ENCODE measurements around the gene CPHXL2.
A peak's percentile ranks its signal among the peaks of the same experiment; 100 is the strongest.

CPHXL2 gene

GRCh38 chr16:75620326-75621169, 56.3 kb downstream of the CPHXL2 start:
- WGBS (ENCODE audit: insufficient coverage): 84% methylated on average over 17 of the region's 20 CpGs
- Histone ChIP-seq H3K4me3 (ENCODE audit: control insufficient read depth in 1 of 7, extremely low read depth in 1 of 7, insufficient read depth in 4 of 7, low read depth in 2 of 7, low read length in 6 of 7) (peak overlapping the region in 1 of 7 experiments; percentile 37), H3K9me3 (ENCODE audit: control extremely low read depth in 1 of 5, control insufficient read depth in 4 of 5, insufficient read depth in 2 of 5, low read depth in 1 of 5, low read length in 4 of 5) (no peaks in the 10 kb centered on the region), H3K27me3 (replicated peaks in 2 of 5; ENCODE audit: control insufficient read depth in 4 of 5, insufficient read depth in 5 of 5, low read length in 4 of 5) (no peaks in the 10 kb centered on the region), H3K36me3 (ENCODE audit: control insufficient read depth in 4 of 4, insufficient read depth in 4 of 4, low read length in 3 of 4) (peaks cover 10 to 42% (median 22%) of the 10 kb centered on the region in 4 experiments), H3K4me1 (ENCODE audit: control extremely low read depth in 1 of 4, control insufficient read depth in 4 of 4, insufficient read depth in 4 of 4, low read length in 3 of 4) (peaks cover 7 to 26% (median 15%) of the 10 kb centered on the region in 4 experiments), H3K27ac (ENCODE audit: insufficient read depth in 1 of 2, low read depth in 1 of 2, low read length in 2 of 2, poor library complexity in 1 of 2, severe bottlenecking in 2 of 2) (no peak overlapping the region)
- CTCF ChIA-PET: interaction anchor here (0.6 to 1.9 kb wide), 5 partner anchors 14 to 97 kb away, joined by 4 to 7 read pairs (median 5); partner anchors contain the start of gene GABARAPL2
- POLR2A ChIA-PET: interaction anchor here (1.2 kb wide), 1 partner anchor 20 kb away, joined by 3 read pairs; no protein-coding TSS in a partner anchor
- DNase-seq: peak in 2 of 3 donors; percentile 54 to 66

- WGBS (ENCODE audit: insufficient coverage): no CpG with 5 or more reads among the region's 2 CpGs
- Histone ChIP-seq H3K36me3 (ENCODE audit: control insufficient read depth in 4 of 4, insufficient read depth in 4 of 4, low read length in 3 of 4) (peaks cover 7 to 44% (median 28%) of the 10 kb centered on the region in 4 experiments), H3K4me1 (ENCODE audit: control extremely low read depth in 1 of 4, control insufficient read depth in 4 of 4, insufficient read depth in 4 of 4, low read length in 3 of 4) (peaks cover 7 to 26% (median 15%) of the 10 kb centered on the region in 4 experiments), H3K9me3 (ENCODE audit: control extremely low read depth in 1 of 5, control insufficient read depth in 4 of 5, insufficient read depth in 2 of 5, low read depth in 1 of 5, low read length in 4 of 5) (no peaks in the 10 kb centered on the region), H3K27me3 (replicated peaks in 2 of 5; ENCODE audit: control insufficient read depth in 4 of 5, insufficient read depth in 5 of 5, low read length in 4 of 5) (no peaks in the 10 kb centered on the region), H3K27ac (ENCODE audit: insufficient read depth in 1 of 2, low read depth in 1 of 2, low read length in 2 of 2, poor library complexity in 1 of 2, severe bottlenecking in 2 of 2) (no peak overlapping the region), H3K4me3 (ENCODE audit: control insufficient read depth in 1 of 7, extremely low read depth in 1 of 7, insufficient read depth in 4 of 7, low read depth in 2 of 7, low read length in 6 of 7) (no peak overlapping the region)
- ChIA-PET POLR2A (no interaction called here), CTCF (interaction anchor here (0.6 to 1.6 kb wide), 4 partner anchors 18 to 75 kb away, joined by 3 to 5 read pairs (median 4); no protein-coding TSS in a partner anchor)
- DNase-seq: no peak
Measured at GRCh38 chr16:75618780-75619179, 58.0 kb downstream of the CPHXL2 start.

- peaks cover 3 to 16% (median 6%) of the 10 kb centered on the region in 4 experiments for H3K4me1 ChIP-seq (ENCODE audit: control extremely low read depth in 1 of 4, control insufficient read depth in 4 of 4, insufficient read depth in 4 of 4, low read length in 3 of 4)
- DNase-seq: no peak
- WGBS (ENCODE audit: insufficient coverage): 93% methylated on average over 3 of the region's 3 CpGs
Measured at GRCh38 chr16:75617121-75617520, 59.7 kb downstream of the CPHXL2 start.

GRCh38 chr16:75616521-75617010, 60.2 kb downstream of the CPHXL2 start:
- peaks cover 10 to 63% (median 41%) of the 10 kb centered on the region in 4 experiments for H3K36me3 ChIP-seq (ENCODE audit: control insufficient read depth in 4 of 4, insufficient read depth in 4 of 4, low read length in 3 of 4)
- H3K27me3 ChIP-seq (replicated peaks in 2 of 5; ENCODE audit: control insufficient read depth in 4 of 5, insufficient read depth in 5 of 5, low read length in 4 of 5): no peaks in the 10 kb centered on the region
- no peaks in the 10 kb centered on the region for H3K9me3 ChIP-seq (ENCODE audit: control extremely low read depth in 1 of 5, control insufficient read depth in 4 of 5, insufficient read depth in 2 of 5, low read depth in 1 of 5, low read length in 4 of 5)
- no peak overlapping the region for H3K4me3 ChIP-seq (ENCODE audit: control insufficient read depth in 1 of 7, extremely low read depth in 1 of 7, insufficient read depth in 4 of 7, low read depth in 2 of 7, low read length in 6 of 7)
- DNase-seq: no peak
- CTCF ChIA-PET: interaction anchor here (0.9 kb wide), 1 partner anchor 66 kb away, joined by 3 read pairs; no protein-coding TSS in a partner anchor
- POLR2A ChIA-PET: interaction anchor here (0.7 kb wide), 1 partner anchor 84 kb away, joined by 3 read pairs; no protein-coding TSS in a partner anchor
- WGBS (ENCODE audit: insufficient coverage): 94% methylated on average over 3 of the region's 4 CpGs
- H3K27ac ChIP-seq (ENCODE audit: insufficient read depth in 1 of 2, low read depth in 1 of 2, low read length in 2 of 2, poor library complexity in 1 of 2, severe bottlenecking in 2 of 2): no peak overlapping the region
- H3K4me1 ChIP-seq (ENCODE audit: control extremely low read depth in 1 of 4, control insufficient read depth in 4 of 4, insufficient read depth in 4 of 4, low read length in 3 of 4): peaks cover 0 to 11% (median 2%) of the 10 kb centered on the region in 4 experiments

More at GRCh38 chr16:75617121-75617520, 59.7 kb downstream of the CPHXL2 start:
- ChIA-PET POLR2A (no interaction called here), CTCF (interaction anchor here (0.9 to 1.6 kb wide), 2 partner anchors 50 to 67 kb away, joined by 3 to 4 read pairs; no protein-coding TSS in a partner anchor)
- Histone ChIP-seq H3K4me3 (ENCODE audit: control insufficient read depth in 1 of 7, extremely low read depth in 1 of 7, insufficient read depth in 4 of 7, low read depth in 2 of 7, low read length in 6 of 7) (no peak overlapping the region), H3K9me3 (ENCODE audit: control extremely low read depth in 1 of 5, control insufficient read depth in 4 of 5, insufficient read depth in 2 of 5, low read depth in 1 of 5, low read length in 4 of 5) (no peaks in the 10 kb centered on the region), H3K27me3 (replicated peaks in 2 of 5; ENCODE audit: control insufficient read depth in 4 of 5, insufficient read depth in 5 of 5, low read length in 4 of 5) (no peaks in the 10 kb centered on the region), H3K27ac (ENCODE audit: insufficient read depth in 1 of 2, low read depth in 1 of 2, low read length in 2 of 2, poor library complexity in 1 of 2, severe bottlenecking in 2 of 2) (no peak overlapping the region), H3K36me3 (ENCODE audit: control insufficient read depth in 4 of 4, insufficient read depth in 4 of 4, low read length in 3 of 4) (peaks cover 7 to 60% (median 38%) of the 10 kb centered on the region in 4 experiments)

GRCh38 chr16:75615619-75616018, 61.2 kb downstream of the CPHXL2 start:
- H3K27me3 ChIP-seq (replicated peaks in 2 of 5; ENCODE audit: control insufficient read depth in 4 of 5, insufficient read depth in 5 of 5, low read length in 4 of 5): no peaks in the 10 kb centered on the region
- no peaks in the 10 kb centered on the region for H3K9me3 ChIP-seq (ENCODE audit: control extremely low read depth in 1 of 5, control insufficient read depth in 4 of 5, insufficient read depth in 2 of 5, low read depth in 1 of 5, low read length in 4 of 5)
- 92% methylated on average over 2 of the region's 2 CpGs for WGBS (ENCODE audit: insufficient coverage)
- no peak for DNase-seq
- H3K27ac ChIP-seq (ENCODE audit: insufficient read depth in 1 of 2, low read depth in 1 of 2, low read length in 2 of 2, poor library complexity in 1 of 2, severe bottlenecking in 2 of 2): no peak overlapping the region
- POLR2A ChIA-PET: interaction anchor here (0.7 kb wide), 1 partner anchor 85 kb away, joined by 3 read pairs; no protein-coding TSS in a partner anchor
- H3K4me3 ChIP-seq (ENCODE audit: control insufficient read depth in 1 of 7, extremely low read depth in 1 of 7, insufficient read depth in 4 of 7, low read depth in 2 of 7, low read length in 6 of 7): no peak overlapping the region
- peaks cover 0 to 4% (median 0%) of the 10 kb centered on the region in 4 experiments for H3K4me1 ChIP-seq (ENCODE audit: control extremely low read depth in 1 of 4, control insufficient read depth in 4 of 4, insufficient read depth in 4 of 4, low read length in 3 of 4)
- H3K36me3 ChIP-seq (ENCODE audit: control insufficient read depth in 4 of 4, insufficient read depth in 4 of 4, low read length in 3 of 4): peaks cover 10 to 65% (median 46%) of the 10 kb centered on the region in 4 experiments
- CTCF ChIA-PET: interaction anchor here (0.8 kb wide), 1 partner anchor 98 kb away, joined by 4 read pairs; no protein-coding TSS in a partner anchor

- no peak overlapping the region for H3K4me3 ChIP-seq (ENCODE audit: control insufficient read depth in 1 of 7, extremely low read depth in 1 of 7, insufficient read depth in 4 of 7, low read depth in 2 of 7, low read length in 6 of 7)
- peaks cover 7 to 63% (median 46%) of the 10 kb centered on the region in 4 experiments for H3K36me3 ChIP-seq (ENCODE audit: control insufficient read depth in 4 of 4, insufficient read depth in 4 of 4, low read length in 3 of 4)
- ChIA-PET CTCF (no interaction called here), POLR2A (no interaction called here)
- no peaks in the 10 kb centered on the region for H3K9me3 ChIP-seq (ENCODE audit: control extremely low read depth in 1 of 5, control insufficient read depth in 4 of 5, insufficient read depth in 2 of 5, low read depth in 1 of 5, low read length in 4 of 5)
- no peak overlapping the region for H3K27ac ChIP-seq (ENCODE audit: insufficient read depth in 1 of 2, low read depth in 1 of 2, low read length in 2 of 2, poor library complexity in 1 of 2, severe bottlenecking in 2 of 2)
- no peaks in the 10 kb centered on the region for H3K4me1 ChIP-seq (ENCODE audit: control extremely low read depth in 1 of 4, control insufficient read depth in 4 of 4, insufficient read depth in 4 of 4, low read length in 3 of 4)
- no peak for DNase-seq
- WGBS (ENCODE audit: insufficient coverage): 90% methylated on average over 3 of the region's 4 CpGs
- H3K27me3 ChIP-seq (replicated peaks in 2 of 5; ENCODE audit: control insufficient read depth in 4 of 5, insufficient read depth in 5 of 5, low read length in 4 of 5): no peaks in the 10 kb centered on the region
Measured at GRCh38 chr16:75614066-75614897, 62.5 kb downstream of the CPHXL2 start.

Measured in common myeloid progenitor, CD34-positive (primary cell).